Epidermal melanocyte (primary cell): ENCODE measurements around the gene ETFB.
A peak's percentile ranks its signal among the peaks of the same experiment; 100 is the strongest.

Source experiments
- DNase-seq: peaks from one replicate; pipeline ENCODE4 v3.0.0; 2011; ENCODE audit warnings: low spot score; ENCODE audit not compliant: insufficient read length

ETFB gene

GRCh38 chr19:51372649-51373504 lies 6.7 kb upstream of the ETFB start, which contains the start of gene NKG7:
TSS of gene NKG7 (minus strand) at chr19:51372654. CDS start at chr19:51372535, 119 bp downstream.
- DNase-seq = no peak

DNA sequence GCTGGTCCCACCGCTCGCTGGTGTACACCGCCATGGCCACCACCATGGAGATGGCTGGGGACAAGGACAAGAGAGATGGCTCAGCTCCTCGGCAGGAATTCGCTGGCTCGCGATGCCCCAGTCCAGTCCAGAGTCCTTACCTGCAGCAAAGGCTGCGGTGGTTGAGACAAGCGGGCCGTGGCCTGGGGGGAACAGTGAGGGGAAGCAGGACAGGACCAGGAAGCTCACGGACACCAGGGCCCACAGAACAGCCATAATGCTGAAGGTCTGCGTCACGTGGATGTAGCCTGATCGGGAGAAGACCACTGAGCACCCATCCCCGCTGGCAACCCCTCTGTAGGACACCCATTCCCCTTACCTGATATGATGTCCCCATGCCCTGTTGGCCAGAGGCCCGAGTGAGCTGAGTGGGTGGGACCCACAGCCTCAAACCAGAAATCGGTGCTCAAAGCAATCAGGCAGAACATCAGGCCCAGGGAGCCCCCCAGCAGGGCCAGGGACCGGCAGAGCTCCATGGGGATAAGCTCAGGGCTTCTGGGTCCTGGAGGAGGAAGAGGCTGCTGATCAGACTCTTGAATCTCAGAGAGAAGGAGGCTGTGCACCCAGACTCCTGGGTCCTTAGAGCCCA lies 5.9 kb upstream of the ETFB start:
- DNase-seq = no peak

DNA sequence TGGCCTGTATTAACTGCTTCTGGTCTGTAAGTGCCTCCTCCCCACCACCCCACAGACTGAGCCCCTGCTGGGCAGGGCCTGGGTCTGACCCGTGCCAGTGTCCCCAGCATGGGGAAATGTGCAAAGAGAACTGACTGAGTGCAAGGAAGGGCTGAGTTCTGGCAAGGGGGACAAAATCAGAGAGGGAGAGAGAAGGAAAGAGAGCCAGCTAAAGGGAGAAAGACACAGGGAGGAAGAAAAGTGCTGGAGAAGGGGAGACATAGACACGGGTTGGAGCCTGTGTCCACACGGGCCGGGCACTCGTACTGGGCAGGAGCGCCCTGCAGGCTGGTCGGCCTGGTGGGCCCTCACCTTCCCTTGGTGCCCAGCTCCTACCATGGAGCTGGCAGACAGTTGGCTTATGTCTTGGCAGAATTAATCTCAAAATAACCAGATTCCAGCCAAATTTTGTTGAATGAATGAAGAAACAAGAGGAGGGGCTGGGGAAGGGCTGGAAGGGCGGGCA lies 5.0 kb upstream of the ETFB start:
- no peak for DNase-seq

DNA sequence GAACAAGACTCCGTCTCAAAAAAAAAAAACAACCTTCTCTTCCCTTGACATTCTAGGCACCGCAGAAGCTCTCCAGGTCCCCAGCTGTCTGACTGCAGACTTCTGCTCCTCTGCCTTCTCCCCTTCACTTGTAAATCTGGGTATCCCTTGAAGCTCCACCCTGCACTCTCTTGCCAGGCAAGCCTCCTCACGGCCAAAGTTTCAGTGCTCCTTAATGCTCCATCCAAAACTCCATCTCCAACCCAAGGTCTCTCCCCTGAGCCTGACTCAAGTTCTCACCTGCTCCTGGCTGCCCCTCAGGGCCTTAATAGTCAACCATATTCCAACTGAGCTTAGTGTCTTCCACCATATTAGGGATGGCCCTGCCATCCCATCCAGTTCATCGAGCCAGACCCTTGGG lies 4.0 kb upstream of the ETFB start:
- DNase-seq = no peak

- DNase-seq = no peak
Observed at GRCh38 chr19:51368366-51369282, 2.4 kb upstream of the ETFB start, which contains the start of gene CLDND2. TSS of gene CLDND2 (minus strand) at chr19:51369003. CDS start at chr19:51368577, 426 bp downstream.

- DNase-seq = peak; percentile 82
Observed at GRCh38 chr19:51367565-51368365, 1.6 kb upstream of the ETFB start.

DNA sequence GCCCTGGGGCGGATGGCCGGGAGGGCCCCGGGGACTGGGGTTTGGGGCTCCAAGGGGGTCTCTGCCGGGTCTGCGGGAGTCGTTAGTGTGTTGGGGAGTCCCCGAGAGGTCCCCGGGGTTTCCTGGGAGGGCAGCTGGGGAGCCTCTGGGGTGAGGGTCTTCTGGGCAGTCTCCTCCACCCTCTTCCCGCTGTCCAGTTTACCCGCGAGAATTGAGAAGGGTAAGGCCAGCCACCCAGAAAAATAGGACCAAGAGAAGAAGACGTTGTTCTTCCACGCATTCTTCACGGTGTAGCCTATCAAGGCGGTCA lies 1.0 kb upstream of the ETFB start:
- no peak for DNase-seq

DNA sequence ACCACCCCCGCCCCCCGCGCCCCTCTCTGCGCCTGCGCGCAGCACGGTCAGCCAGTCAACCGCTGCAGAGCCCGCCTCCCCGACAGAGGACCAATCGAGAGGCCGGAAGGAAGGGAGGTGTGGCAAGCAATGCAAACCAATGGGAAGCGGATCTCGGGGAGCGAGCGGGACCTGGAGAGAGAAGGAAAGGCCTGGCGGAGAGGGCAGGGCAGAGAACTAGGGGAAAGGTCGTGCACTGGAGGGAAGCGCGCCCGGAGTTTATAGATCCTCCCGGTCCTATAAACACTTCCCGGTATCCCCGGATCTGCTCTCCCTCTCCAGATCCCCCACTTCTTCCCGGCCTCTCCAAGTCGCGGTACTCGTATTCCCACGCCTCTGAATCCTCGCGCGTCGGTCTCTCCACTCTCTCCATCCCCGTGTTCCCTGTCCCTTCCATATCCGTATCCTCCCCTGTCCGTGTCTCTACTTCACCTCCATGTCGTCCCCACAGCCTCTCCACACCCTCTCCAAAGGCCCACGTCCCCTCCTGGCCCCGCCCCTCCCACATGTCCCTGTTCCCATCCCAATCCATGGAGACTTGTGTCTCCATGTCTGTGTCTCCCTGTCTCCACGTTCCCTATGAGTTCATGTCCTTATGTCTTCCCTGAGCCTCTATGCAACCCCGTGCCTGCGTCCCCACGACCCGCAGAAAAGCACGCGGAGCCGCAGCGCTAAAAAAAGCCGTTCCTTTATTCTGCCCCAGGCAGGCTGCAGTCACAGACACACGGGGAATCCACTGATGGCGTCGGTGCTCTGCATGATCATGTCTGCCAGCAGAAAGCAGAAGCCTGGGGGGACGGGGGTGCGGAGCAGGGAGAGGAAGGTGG lies 434 bp upstream of the ETFB start:
- peak; percentile 81 for DNase-seq

- no peak for DNase-seq
Observed at GRCh38 chr19:51365211-51365964, 800 bp downstream of the ETFB start.

GRCh38 chr19:51364200-51365106 lies 1.7 kb downstream of the ETFB start:
- peak; percentile 61 for DNase-seq

DNA sequence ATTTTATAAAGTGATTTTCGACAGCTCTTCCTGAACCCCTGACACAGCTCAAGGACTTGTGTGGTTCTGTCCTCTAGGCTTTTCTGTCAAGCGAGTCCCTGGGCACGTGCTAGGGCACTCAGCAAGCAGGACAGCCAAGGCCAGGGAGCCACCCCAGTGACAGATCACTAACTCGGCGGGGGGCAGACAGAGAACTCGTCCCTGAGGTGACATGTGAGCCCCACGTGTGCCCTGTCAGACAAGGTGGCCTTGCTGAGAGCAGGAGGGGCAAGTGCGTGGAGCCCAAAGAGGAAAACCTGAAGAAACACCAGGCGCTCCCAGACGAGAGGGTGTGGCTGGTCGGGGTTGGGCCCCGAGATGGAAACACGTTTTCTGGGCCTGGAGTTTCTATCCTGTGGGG lies 4.9 kb downstream of the ETFB start:
- DNase-seq = no peak

GRCh38 chr19:51359294-51359693 lies 6.9 kb downstream of the ETFB start:
- no peak for DNase-seq

DNA sequence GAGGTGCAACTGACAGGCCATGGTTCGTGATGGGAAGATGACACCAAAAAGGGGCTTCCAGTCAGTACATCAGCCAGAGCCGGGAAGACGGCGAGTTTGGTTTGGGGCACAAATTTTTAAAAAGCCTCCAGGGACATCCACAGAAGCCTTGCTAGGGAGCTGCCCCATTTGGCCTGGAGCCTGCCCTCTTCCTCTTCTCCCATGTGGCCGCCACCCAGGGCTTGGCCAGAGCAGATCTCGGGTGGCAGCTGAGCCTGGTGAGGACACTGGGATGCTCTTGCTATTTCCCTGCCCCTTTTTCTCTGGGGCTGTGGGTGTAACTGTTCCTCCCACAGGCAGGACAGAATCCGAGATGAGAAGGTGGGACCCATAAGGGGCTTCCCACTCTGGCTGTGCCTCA lies 8.2 kb downstream of the ETFB start:
- DNase-seq = no peak

- no peak for DNase-seq
Observed at GRCh38 chr19:51356159-51356801, 9.9 kb downstream of the ETFB start.

DNA sequence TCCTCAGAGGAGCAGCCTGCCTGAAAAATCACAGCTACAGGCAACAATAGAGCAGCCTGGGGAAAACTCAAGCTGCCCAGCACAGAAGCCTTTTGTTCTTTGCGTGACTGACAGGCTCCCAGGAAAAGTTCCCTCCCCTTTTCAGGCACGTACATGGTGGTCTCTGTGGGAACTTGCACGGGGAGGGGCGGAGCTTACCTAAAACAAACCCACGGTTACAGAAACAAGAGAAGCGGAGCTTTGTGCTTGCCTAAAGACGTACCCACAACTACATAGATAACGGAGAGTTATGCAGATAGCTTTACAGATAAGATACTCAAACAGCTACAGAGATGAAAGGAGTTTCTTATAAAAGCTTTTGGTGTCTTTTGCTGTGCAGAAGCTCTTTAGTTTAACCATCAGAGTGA lies 11.4 kb downstream of the ETFB start:
- DNase-seq = no peak

DNA sequence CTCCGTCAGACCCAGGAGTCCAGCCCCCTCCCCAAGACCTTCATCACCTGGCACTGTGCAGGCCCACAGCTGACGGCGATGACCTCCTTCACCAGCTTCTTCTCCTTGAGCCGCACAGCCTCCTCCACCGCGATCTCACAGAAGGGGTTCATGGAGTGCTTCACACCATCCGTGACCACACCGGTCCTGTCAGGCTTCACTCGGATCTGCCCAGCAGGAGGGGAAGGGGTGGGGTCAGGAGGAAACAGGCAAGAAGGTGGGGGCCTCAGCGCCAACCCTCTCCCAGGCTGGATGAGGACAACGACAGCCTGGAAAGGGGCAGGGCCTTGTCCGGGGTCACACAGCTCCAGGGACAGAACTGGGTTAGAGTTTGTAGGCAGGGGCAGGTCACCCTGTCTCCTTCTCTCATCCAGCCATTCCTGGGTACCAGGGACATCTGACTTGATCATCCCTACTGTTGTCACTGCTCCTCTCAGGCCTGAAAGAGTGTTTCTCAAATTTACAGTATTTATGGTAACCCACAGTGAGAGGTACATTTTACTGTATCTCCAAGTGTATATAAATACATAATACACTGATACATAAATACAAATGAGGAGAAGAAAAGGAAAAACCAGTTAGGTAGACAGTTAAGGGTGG lies 12.0 kb downstream of the ETFB start:
- DNase-seq = no peak

GRCh38 chr19:51352783-51353360 lies 13.3 kb downstream of the ETFB start:
- DNase-seq = no peak
